Measurements from ENCODE around the gene SPPL3.

The SPPL3 gene

GRCh38 chr12:120830052-120830940 is 73.9 kb downstream of the SPPL3 start:
- H3K9me3 ChIP-seq (ENCODE audit: low read length): no peaks in the 10 kb centered on the region
- no peak overlapping the region for H3K4me3 ChIP-seq (ENCODE audit: low read length)
- peaks cover 5% of the 10 kb centered on the region for H3K4me1 ChIP-seq (ENCODE audit: insufficient read depth, low read length)
- H2AFZ ChIP-seq (ENCODE audit: low read depth, low read length): no peak overlapping the region
- no peaks in the 10 kb centered on the region for H3K36me3 ChIP-seq (ENCODE audit: insufficient read depth, low read length)
- no peaks in the 10 kb centered on the region for H3K27me3 ChIP-seq (ENCODE audit: insufficient read depth, low read length)

- Histone ChIP-seq H3K4me1 (ENCODE audit: insufficient read depth, low read length) (peaks cover 6% of the 10 kb centered on the region), H3K36me3 (ENCODE audit: insufficient read depth, low read length) (no peaks in the 10 kb centered on the region), H3K27me3 (ENCODE audit: insufficient read depth, low read length) (no peaks in the 10 kb centered on the region), H3K4me3 (ENCODE audit: low read length) (no peak overlapping the region), H2AFZ (ENCODE audit: low read depth, low read length) (no peak overlapping the region), H3K9me3 (ENCODE audit: low read length) (no peaks in the 10 kb centered on the region)
Measured at GRCh38 chr12:120826335-120826734, 77.8 kb downstream of the SPPL3 start.

GRCh38 chr12:120825337-120825736 is 78.8 kb downstream of the SPPL3 start:
- Histone ChIP-seq H3K4me1 (ENCODE audit: insufficient read depth, low read length) (peaks cover 6% of the 10 kb centered on the region), H3K36me3 (ENCODE audit: insufficient read depth, low read length) (no peaks in the 10 kb centered on the region), H2AFZ (ENCODE audit: low read depth, low read length) (no peak overlapping the region), H3K9me3 (ENCODE audit: low read length) (no peaks in the 10 kb centered on the region), H3K4me3 (ENCODE audit: low read length) (no peak overlapping the region), H3K27me3 (ENCODE audit: insufficient read depth, low read length) (no peaks in the 10 kb centered on the region)

GRCh38 chr12:120822832-120823503 is 81.2 kb downstream of the SPPL3 start:
- Histone ChIP-seq H2AFZ (ENCODE audit: low read depth, low read length) (no peak overlapping the region), H3K27me3 (ENCODE audit: insufficient read depth, low read length) (no peaks in the 10 kb centered on the region), H3K9me3 (ENCODE audit: low read length) (no peaks in the 10 kb centered on the region), H3K4me1 (ENCODE audit: insufficient read depth, low read length) (peaks cover 15% of the 10 kb centered on the region), H3K36me3 (ENCODE audit: insufficient read depth, low read length) (no peaks in the 10 kb centered on the region), H3K4me3 (ENCODE audit: low read length) (no peak overlapping the region)

- Histone ChIP-seq H3K4me3 (ENCODE audit: low read length) (no peak overlapping the region), H3K9me3 (ENCODE audit: low read length) (no peaks in the 10 kb centered on the region), H3K36me3 (ENCODE audit: insufficient read depth, low read length) (no peaks in the 10 kb centered on the region), H3K4me1 (ENCODE audit: insufficient read depth, low read length) (peaks cover 26% of the 10 kb centered on the region), H2AFZ (ENCODE audit: low read depth, low read length) (no peak overlapping the region), H3K27me3 (ENCODE audit: insufficient read depth, low read length) (no peaks in the 10 kb centered on the region)
Measured at GRCh38 chr12:120821878-120822277, 82.3 kb downstream of the SPPL3 start.

- no peaks in the 10 kb centered on the region for H3K36me3 ChIP-seq (ENCODE audit: insufficient read depth, low read length)
- H3K4me3 ChIP-seq (ENCODE audit: low read length): no peak overlapping the region
- H2AFZ ChIP-seq (ENCODE audit: low read depth, low read length): no peak overlapping the region
- H3K4me1 ChIP-seq (ENCODE audit: insufficient read depth, low read length): peaks cover 26% of the 10 kb centered on the region
- no peaks in the 10 kb centered on the region for H3K9me3 ChIP-seq (ENCODE audit: low read length)
- H3K27me3 ChIP-seq (ENCODE audit: insufficient read depth, low read length): no peaks in the 10 kb centered on the region
Measured at GRCh38 chr12:120820884-120821510, 83.2 kb downstream of the SPPL3 start.

- Histone ChIP-seq H3K36me3 (ENCODE audit: insufficient read depth, low read length) (no peaks in the 10 kb centered on the region), H2AFZ (ENCODE audit: low read depth, low read length) (no peak overlapping the region), H3K9me3 (ENCODE audit: low read length) (no peaks in the 10 kb centered on the region), H3K27me3 (ENCODE audit: insufficient read depth, low read length) (no peaks in the 10 kb centered on the region), H3K4me1 (ENCODE audit: insufficient read depth, low read length) (peaks cover 23% of the 10 kb centered on the region), H3K4me3 (ENCODE audit: low read length) (no peak overlapping the region)
Measured at GRCh38 chr12:120818416-120818815, 85.7 kb downstream of the SPPL3 start.

- Histone ChIP-seq H3K4me3 (ENCODE audit: low read length) (peak overlapping the region; percentile 6), H3K27me3 (ENCODE audit: insufficient read depth, low read length) (no peaks in the 10 kb centered on the region), H3K36me3 (ENCODE audit: insufficient read depth, low read length) (no peaks in the 10 kb centered on the region), H2AFZ (ENCODE audit: low read depth, low read length) (peak overlapping the region; percentile 34), H3K4me1 (ENCODE audit: insufficient read depth, low read length) (peaks cover 20% of the 10 kb centered on the region), H3K9me3 (ENCODE audit: low read length) (no peaks in the 10 kb centered on the region)
Measured at GRCh38 chr12:120817559-120818330, 86.4 kb downstream of the SPPL3 start.

- peaks cover 20% of the 10 kb centered on the region for H3K4me1 ChIP-seq (ENCODE audit: insufficient read depth, low read length)
- H3K9me3 ChIP-seq (ENCODE audit: low read length): no peaks in the 10 kb centered on the region
- H2AFZ ChIP-seq (ENCODE audit: low read depth, low read length): no peak overlapping the region
- no peaks in the 10 kb centered on the region for H3K27me3 ChIP-seq (ENCODE audit: insufficient read depth, low read length)
- H3K4me3 ChIP-seq (ENCODE audit: low read length): no peak overlapping the region
- H3K36me3 ChIP-seq (ENCODE audit: insufficient read depth, low read length): no peaks in the 10 kb centered on the region
Measured at GRCh38 chr12:120816363-120816762, 87.8 kb downstream of the SPPL3 start.

GRCh38 chr12:120814903-120815429 is 89.2 kb downstream of the SPPL3 start:
- Histone ChIP-seq H2AFZ (ENCODE audit: low read depth, low read length) (no peak overlapping the region), H3K9me3 (ENCODE audit: low read length) (no peaks in the 10 kb centered on the region)

GRCh38 chr12:120814203-120814902 is 89.8 kb downstream of the SPPL3 start:
- H3K27me3 ChIP-seq (ENCODE audit: insufficient read depth, low read length): no peaks in the 10 kb centered on the region
- H3K9me3 ChIP-seq (ENCODE audit: low read length): no peaks in the 10 kb centered on the region
- no peak overlapping the region for H3K4me3 ChIP-seq (ENCODE audit: low read length)
- H2AFZ ChIP-seq (ENCODE audit: low read depth, low read length): no peak overlapping the region
- H3K36me3 ChIP-seq (ENCODE audit: insufficient read depth, low read length): peaks cover 12% of the 10 kb centered on the region
- peaks cover 20% of the 10 kb centered on the region for H3K4me1 ChIP-seq (ENCODE audit: insufficient read depth, low read length)

More at GRCh38 chr12:120814903-120815429, 89.2 kb downstream of the SPPL3 start:
- Histone ChIP-seq H3K27me3 (ENCODE audit: insufficient read depth, low read length) (no peaks in the 10 kb centered on the region), H3K4me3 (ENCODE audit: low read length) (no peak overlapping the region), H3K4me1 (ENCODE audit: insufficient read depth, low read length) (peaks cover 20% of the 10 kb centered on the region), H3K36me3 (ENCODE audit: insufficient read depth, low read length) (peaks cover 6% of the 10 kb centered on the region)

- Histone ChIP-seq H3K36me3 (ENCODE audit: insufficient read depth, low read length) (peaks cover 16% of the 10 kb centered on the region), H3K4me3 (ENCODE audit: low read length) (no peak overlapping the region), H3K4me1 (ENCODE audit: insufficient read depth, low read length) (peaks cover 18% of the 10 kb centered on the region), H2AFZ (ENCODE audit: low read depth, low read length) (no peak overlapping the region), H3K27me3 (ENCODE audit: insufficient read depth, low read length) (no peaks in the 10 kb centered on the region), H3K9me3 (ENCODE audit: low read length) (no peaks in the 10 kb centered on the region)
Measured at GRCh38 chr12:120813588-120814153, 90.5 kb downstream of the SPPL3 start.

Data from neuron (in vitro differentiated cells).